OCI-LY7 (cell line): ENCODE data around the gene PTPN12. TPM values are rescaled to one million over a fixed set of nuclear protein-coding genes. Genes with fewer than 3 reads are reported as not detected.

Experiments used
- BruUV-seq: library from RNA; stranded (reverse); fragments of 400-500 nt; replicated peaks from 2 replicates; lab custom pipeline; 2021; lab: Mats Ljungman, UMichigan
- CTCF ChIA-PET: fragments of 300-600 bp; sonication (Branson Sonifier 250); formaldehyde crosslinking; loops from one replicate; lab custom pipeline; 2022; ENCODE audit warnings: antibody characterized with exemption; ENCODE audit not compliant: unreplicated experiment; lab: Charles Lee
- POLR2A ChIA-PET: fragments of 300-600 bp; sonication (Branson Sonifier 250); formaldehyde crosslinking; loops from one replicate; lab custom pipeline; 2022; ENCODE audit warnings: antibody characterized with exemption; lab: Charles Lee
- DNase-seq: peaks from one replicate; pipeline ENCODE4 v3.0.0-alpha.2; 2015; ENCODE audit warnings: low spot score
- H2AFZ ChIP-seq: fragments of 200-600 bp; sonication (generic), shearing (Covaris generic); 2 replicates; pipeline ENCODE4 v1.6.1; 2014; ENCODE audit warnings: mild to moderate bottlenecking, antibody characterized with exemption, low read length, moderate library complexity
- H3K27ac ChIP-seq: fragments of 200-600 bp; sonication (generic); 2 replicates; pipeline ENCODE4 v1.5.1; 2014; ENCODE audit warnings: mixed run types, low read depth, mild to moderate bottlenecking, moderate library complexity, low read length, inconsistent platforms; ENCODE audit not compliant: poor library complexity, severe bottlenecking
- H3K36me3 ChIP-seq: fragments of 200-600 bp; sonication (generic); 2 replicates; pipeline ENCODE4 v1.6.1; 2014; ENCODE audit warnings: mild to moderate bottlenecking, antibody characterized with exemption, low read length, moderate library complexity, mixed read lengths; ENCODE audit not compliant: insufficient read depth
- H3K4me1 ChIP-seq: fragments of 200-600 bp; sonication (generic); 2 replicates; pipeline ENCODE4 v1.5.1; 2014; ENCODE audit warnings: mild to moderate bottlenecking, low read length; ENCODE audit not compliant: insufficient read depth, poor library complexity, severe bottlenecking
- H3K4me2 ChIP-seq: fragments of 200-600 bp; sonication (generic); 2 replicates; pipeline ENCODE4 v1.6.1; 2014; ENCODE audit warnings: mild to moderate bottlenecking, low read length
- H3K4me3 ChIP-seq: fragments of 200-600 bp; sonication (generic); 2 replicates; pipeline ENCODE4 v1.5.1; 2014; ENCODE audit warnings: mild to moderate bottlenecking, low read depth, low read length; ENCODE audit not compliant: poor library complexity, severe bottlenecking
- H3K79me2 ChIP-seq: fragments of 200-600 bp; sonication (generic); 2 replicates; pipeline ENCODE4 v1.6.1; 2016; ENCODE audit warnings: low read depth, mild to moderate bottlenecking, low read length, moderate library complexity, mixed read lengths; ENCODE audit not compliant: insufficient read depth
- H3K9me2 ChIP-seq: fragments of 200-600 bp; sonication (generic); 2 replicates; pipeline ENCODE4 v1.6.1; 2016; ENCODE audit warnings: mild to moderate bottlenecking, low read length, mixed read lengths; ENCODE audit not compliant: insufficient read depth
- H3K9me3 ChIP-seq: fragments of 200-600 bp; sonication (generic); 2 replicates; pipeline ENCODE4 v1.6.1; 2014; ENCODE audit warnings: mild to moderate bottlenecking, mixed run types, low read length, mixed read lengths
- H4K20me1 ChIP-seq: fragments of 200-600 bp; sonication (generic); 2 replicates; pipeline ENCODE4 v1.6.1; 2014; ENCODE audit warnings: mild to moderate bottlenecking, antibody characterized with exemption, low read length, moderate library complexity, mixed read lengths; ENCODE audit not compliant: insufficient read depth
- CTCF ChIP-seq: fragments of 200-600 bp; sonication (generic); conservative IDR thresholded peaks from 2 replicates; pipeline ENCODE4 v1.5.1; 2014; ENCODE audit warnings: mild to moderate bottlenecking, antibody characterized with exemption, low read length, moderate library complexity, mixed read lengths
- EZH2phosphoT487 ChIP-seq: fragments of 200-600 bp; sonication (generic); IDR thresholded peaks from 2 replicates; pipeline ENCODE4 v1.6.1; 2018; ENCODE audit warnings: low read depth, borderline replicate concordance, mild to moderate bottlenecking, mixed run types, antibody characterized with exemption, low read length, moderate library complexity, mixed read lengths
- intact Hi-C: fragments of 100-400 bp; cut with micrococcal nuclease; formaldehyde crosslinking; loops from one replicate; pipeline ENCODE4 v1.10.0; 2022; ENCODE audit not compliant: unreplicated experiment
- total RNA-seq, 2 experiments: library from RNA; depleted of rRNA in 1 of 2; stranded (reverse); fragments of >200 nt in 1 of 2; shearing (Covaris generic) in 1 of 2; gene quantifications; 2 replicates each; pipeline ENCODE4 v1.2.3, GENCODE V29; 2014 to 2022

PTPN12 gene
- total RNA-seq, 2 experiments from 2014 or later = 2.7 to 19.1 TPM

GRCh38 chr7:77626586-77627308 is 89.7 kb downstream of the PTPN12 start:
- Histone ChIP-seq H3K36me3 (no peaks in the 10 kb centered on the region), H3K79me2 (no peaks in the 10 kb centered on the region), H3K27ac (no peak overlapping the region), H2AFZ (no peak overlapping the region), H3K4me2 (no peak overlapping the region), H4K20me1 (no peaks in the 10 kb centered on the region), H3K9me2 (no peaks in the 10 kb centered on the region), H3K4me3 (no peak overlapping the region), H3K4me1 (no peaks in the 10 kb centered on the region), H3K9me3 (no peaks in the 10 kb centered on the region)
- ChIA-PET CTCF (no interaction called here), POLR2A (interaction anchor here (0.5 to 1.0 kb wide), 2 partner anchors 13 to 187 kb away, joined by 3 to 4 read pairs; no protein-coding TSS in a partner anchor)
- DNase-seq = no peak
- TF ChIP-seq EZH2phosphoT487 (no peak), CTCF (no peak)
- intact Hi-C loops = no loop called here
- TSS peak; percentile 68 for BruUV-seq

GRCh38 chr7:77627309-77627676 is 90.2 kb downstream of the PTPN12 start:
- no peaks in the 10 kb centered on the region for H3K9me2 ChIP-seq
- H3K4me1 ChIP-seq = no peaks in the 10 kb centered on the region
- no peak overlapping the region for H2AFZ ChIP-seq
- no TSS peak for BruUV-seq
- H4K20me1 ChIP-seq = no peaks in the 10 kb centered on the region
- no peak overlapping the region for H3K4me3 ChIP-seq
- no peaks in the 10 kb centered on the region for H3K79me2 ChIP-seq
- no peaks in the 10 kb centered on the region for H3K36me3 ChIP-seq
- H3K9me3 ChIP-seq = no peaks in the 10 kb centered on the region
- ChIA-PET CTCF (no interaction called here), POLR2A (interaction anchor here (0.5 to 1.0 kb wide), 2 partner anchors 12 to 187 kb away, joined by 3 to 4 read pairs; no protein-coding TSS in a partner anchor)
- DNase-seq = no peak
- intact Hi-C loops = no loop called here
- no peak overlapping the region for H3K4me2 ChIP-seq
- no peak for TF ChIP-seq CTCF
- TF ChIP-seq EZH2phosphoT487 = no peak
- no peak overlapping the region for H3K27ac ChIP-seq

- H3K4me1 ChIP-seq = no peaks in the 10 kb centered on the region
- no peak overlapping the region for H3K4me2 ChIP-seq
- no peaks in the 10 kb centered on the region for H3K36me3 ChIP-seq
- H3K4me3 ChIP-seq = no peak overlapping the region
- no peaks in the 10 kb centered on the region for H3K9me2 ChIP-seq
- H3K79me2 ChIP-seq = no peaks in the 10 kb centered on the region
- no peak for DNase-seq
- intact Hi-C loops = no loop called here
- POLR2A ChIA-PET = interaction anchor here (0.6 to 1.2 kb wide), 3 partner anchors 11 to 552 kb away, joined by 3 to 4 read pairs (median 3); no protein-coding TSS in a partner anchor
- CTCF ChIA-PET = no interaction called here
- no TSS peak for BruUV-seq
- H3K27ac ChIP-seq = no peak overlapping the region
- H2AFZ ChIP-seq = no peak overlapping the region
- H4K20me1 ChIP-seq = no peaks in the 10 kb centered on the region
- no peaks in the 10 kb centered on the region for H3K9me3 ChIP-seq
- TF ChIP-seq EZH2phosphoT487 = no peak
- TF ChIP-seq CTCF = no peak
Observed at GRCh38 chr7:77629797-77630196, 92.7 kb downstream of the PTPN12 start.
